ENCODE data around the gene ADCYAP1R1. TPM values are rescaled to one million over a fixed set of nuclear protein-coding genes. Genes with fewer than 3 reads are reported as not detected.

The ADCYAP1R1 gene
- total RNA-seq, 2 donors from 2014 or later = 0.86 to 3.1 TPM

DNA sequence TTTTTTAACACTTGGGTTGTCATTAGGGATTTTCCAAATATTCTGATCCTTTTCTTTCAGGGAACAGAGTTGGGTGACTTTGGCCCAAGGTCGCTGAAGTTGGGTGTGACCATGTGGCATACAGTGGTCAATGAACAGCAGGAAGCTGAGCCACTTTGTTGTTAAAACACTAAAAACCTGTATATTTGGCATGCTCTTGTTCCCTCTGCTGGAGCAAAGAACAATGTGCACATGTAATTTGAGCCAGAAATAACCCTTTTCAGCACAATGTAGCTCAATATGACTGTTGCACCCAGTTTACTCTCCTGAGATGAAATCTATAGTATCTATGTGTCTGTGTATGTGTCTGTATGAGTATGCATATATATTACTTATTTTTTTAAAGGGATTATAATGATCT lies 74.9 kb downstream of the ADCYAP1R1 start:
- Histone ChIP-seq H3K36me3 (no peaks in the 10 kb centered on the region), H3K9me3 (no peaks in the 10 kb centered on the region), H3K27ac (no peak overlapping the region), H3K4me1 (no peaks in the 10 kb centered on the region), H3K4me3 (no peak overlapping the region), H3K27me3 (no peaks in the 10 kb centered on the region)
- TF ChIP-seq, protein P1, sequence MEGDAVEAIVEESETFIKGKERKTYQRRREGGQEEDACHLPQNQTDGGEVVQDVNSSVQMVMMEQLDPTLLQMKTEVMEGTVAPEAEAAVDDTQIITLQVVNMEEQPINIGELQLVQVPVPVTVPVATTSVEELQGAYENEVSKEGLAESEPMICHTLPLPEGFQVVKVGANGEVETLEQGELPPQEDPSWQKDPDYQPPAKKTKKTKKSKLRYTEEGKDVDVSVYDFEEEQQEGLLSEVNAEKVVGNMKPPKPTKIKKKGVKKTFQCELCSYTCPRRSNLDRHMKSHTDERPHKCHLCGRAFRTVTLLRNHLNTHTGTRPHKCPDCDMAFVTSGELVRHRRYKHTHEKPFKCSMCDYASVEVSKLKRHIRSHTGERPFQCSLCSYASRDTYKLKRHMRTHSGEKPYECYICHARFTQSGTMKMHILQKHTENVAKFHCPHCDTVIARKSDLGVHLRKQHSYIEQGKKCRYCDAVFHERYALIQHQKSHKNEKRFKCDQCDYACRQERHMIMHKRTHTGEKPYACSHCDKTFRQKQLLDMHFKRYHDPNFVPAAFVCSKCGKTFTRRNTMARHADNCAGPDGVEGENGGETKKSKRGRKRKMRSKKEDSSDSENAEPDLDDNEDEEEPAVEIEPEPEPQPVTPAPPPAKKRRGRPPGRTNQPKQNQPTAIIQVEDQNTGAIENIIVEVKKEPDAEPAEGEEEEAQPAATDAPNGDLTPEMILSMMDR (IDR thresholded peaks at IDR 0.05) = no peak
- no peak for DNase-seq (ENCODE audit: low spot score)

DNA sequence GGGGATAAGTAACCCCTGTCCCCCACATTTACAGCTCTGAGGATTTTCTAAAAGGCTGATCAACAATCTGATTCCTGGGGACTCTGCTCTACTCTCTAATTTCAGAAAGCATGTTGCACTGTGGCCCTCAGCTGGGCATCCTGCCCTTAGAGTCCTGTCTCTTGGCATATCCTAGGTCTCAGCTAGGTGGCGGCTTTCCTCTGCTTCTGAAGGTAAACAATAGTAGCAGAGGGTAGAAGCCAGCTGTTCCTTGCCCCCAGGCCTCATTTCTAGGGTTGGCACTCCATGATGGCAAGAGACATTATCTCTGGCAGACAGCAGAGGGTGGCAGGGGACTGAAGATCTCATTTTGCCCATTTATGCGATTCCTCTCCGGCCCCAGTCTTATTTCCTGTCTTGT lies 77.0 kb downstream of the ADCYAP1R1 start:
- Histone ChIP-seq H3K4me1 (peaks cover 0 to 3% of the 10 kb centered on the region in 2 donors), H3K27ac (no peak overlapping the region), H3K9me3 (no peaks in the 10 kb centered on the region), H3K27me3 (no peaks in the 10 kb centered on the region), H3K36me3 (no peaks in the 10 kb centered on the region), H3K4me3 (no peak overlapping the region)
- TF ChIP-seq, protein P1 (IDR thresholded peaks at IDR 0.05) = no peak
- DNase-seq (ENCODE audit: low spot score) = no peak

- H3K4me1 ChIP-seq = peaks cover 0 to 9% of the 10 kb centered on the region in 2 donors
- no peak overlapping the region for H3K27ac ChIP-seq
- no peaks in the 10 kb centered on the region for H3K9me3 ChIP-seq
- TF ChIP-seq, protein P1 (IDR thresholded peaks at IDR 0.05) = no peak
- no peaks in the 10 kb centered on the region for H3K36me3 ChIP-seq
- no peak overlapping the region for H3K4me3 ChIP-seq
- no peaks in the 10 kb centered on the region for H3K27me3 ChIP-seq
- DNase-seq (ENCODE audit: low spot score) = no peak
These were observed 81.4 kb downstream of the ADCYAP1R1 start for GRCh38 chr7:31133497-31133896.

- TF ChIP-seq, protein P1 (IDR thresholded peaks at IDR 0.05) = peak; percentile 59 to 80
- H3K4me1 ChIP-seq = peaks cover 0 to 9% of the 10 kb centered on the region in 2 donors
- no peak overlapping the region for H3K27ac ChIP-seq
- no peaks in the 10 kb centered on the region for H3K9me3 ChIP-seq
- DNase-seq (ENCODE audit: low spot score) = peak; percentile 73
- H3K36me3 ChIP-seq = no peaks in the 10 kb centered on the region
- H3K4me3 ChIP-seq = no peak overlapping the region
- no peaks in the 10 kb centered on the region for H3K27me3 ChIP-seq
These were observed 82.4 kb downstream of the ADCYAP1R1 start for GRCh38 chr7:31134246-31135188.

- H3K27ac ChIP-seq = no peak overlapping the region
- H3K4me1 ChIP-seq = peaks cover 0 to 9% of the 10 kb centered on the region in 2 donors
- no peak for DNase-seq (ENCODE audit: low spot score)
- TF ChIP-seq, protein P1 (IDR thresholded peaks at IDR 0.05) = no peak
- H3K9me3 ChIP-seq = no peaks in the 10 kb centered on the region
- H3K4me3 ChIP-seq = no peak overlapping the region
- H3K27me3 ChIP-seq = no peaks in the 10 kb centered on the region
- H3K36me3 ChIP-seq = no peaks in the 10 kb centered on the region
These were observed 85.1 kb downstream of the ADCYAP1R1 start for GRCh38 chr7:31137234-31137633.

Measured in right atrium auricular region (tissue), 2 donors.